C4-2B (cell line): ENCODE measurements around the gene UGT3A1.

ENCODE experiments used
- CTCF ChIP-seq: fragments of 450-650 bp; conservative IDR thresholded peaks from 2 replicates; pipeline ENCODE4 v1.5.1; 2017; ENCODE audit warnings: mild to moderate bottlenecking
- ZFX ChIP-seq: fragments of 450-650 bp; IDR thresholded peaks from 2 replicates; pipeline ENCODE4 v1.6.1; 2017

GRCh38 chr5:35990520-35990919 lies 670 bp downstream of the UGT3A1 start:
- TF ChIP-seq ZFX = no peak
- TF ChIP-seq CTCF = no peak
